ENCODE measurements around the gene TNFSF13. TPM values are rescaled to one million over a fixed set of nuclear protein-coding genes. Genes with fewer than 3 reads are reported as not detected.
A peak's percentile ranks its signal among the peaks of the same experiment; 100 is the strongest.
"Not testable (repeated sequence)": the region's sequence is repeated elsewhere in the genome, so short reads cannot be mapped to it uniquely, and the experiment has no call there.

Gene TNFSF13
- total RNA-seq, 1 donor from 2014 or later, result 0.11 TPM

DNA sequence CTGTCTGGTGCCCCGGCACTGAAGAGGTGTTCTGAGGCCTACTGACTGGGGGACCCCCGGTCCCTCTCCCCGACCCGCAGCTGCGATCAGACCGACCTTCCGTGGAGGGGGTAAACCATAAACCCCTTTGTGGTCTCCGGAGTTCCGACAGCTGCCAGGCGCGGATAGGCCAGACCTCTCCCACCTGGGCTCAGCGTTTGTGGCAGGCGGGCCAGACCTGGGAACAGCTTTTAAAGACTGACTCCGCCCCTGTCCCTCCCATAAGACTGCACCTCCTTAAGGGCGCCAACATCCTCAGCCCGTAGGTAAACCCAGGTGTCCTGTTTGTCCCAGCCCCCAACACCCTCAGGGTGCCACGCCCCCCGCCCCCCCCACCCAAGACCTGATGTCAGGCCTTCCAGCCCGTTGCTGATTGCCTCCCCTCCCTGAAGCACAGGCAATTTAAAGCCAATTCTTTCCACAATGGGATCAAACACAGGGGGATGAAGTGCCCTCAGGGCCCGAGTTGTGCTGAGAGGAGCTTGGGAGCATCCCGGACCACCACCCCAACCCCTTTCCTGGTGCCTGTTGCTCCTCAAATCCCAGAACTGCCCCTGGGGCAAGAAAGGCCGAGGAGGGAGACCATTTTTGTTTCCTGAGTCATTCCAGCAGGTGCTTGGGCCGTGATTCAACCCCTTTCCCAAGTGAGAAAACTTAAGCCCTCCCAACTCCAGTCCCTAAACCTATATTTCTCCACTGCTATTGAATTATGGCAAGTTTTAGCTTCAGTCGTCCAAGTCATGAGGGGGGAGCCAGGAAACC, 31.5 kb downstream of the TNFSF13 start, which contains the start of gene SOX15:
Gene SOX15, minus strand, starts transcription at position 204 of the 801 bp plus-strand sequence. CDS start 418 bp downstream, outside the sequence.
- DNase-seq (ENCODE audit: low read depth), result peak; percentile 67

- peak; percentile 81 for DNase-seq (ENCODE audit: low read depth)
Measured at GRCh38 chr17:7590743-7591142, 32.2 kb downstream of the TNFSF13 start.

- no peak for DNase-seq (ENCODE audit: low read depth)
Measured at GRCh38 chr17:7591596-7591995, 33.0 kb downstream of the TNFSF13 start.

GRCh38 chr17:7592422-7593021, 34.0 kb downstream of the TNFSF13 start:
- DNase-seq (ENCODE audit: low read depth), result no peak

GRCh38 chr17:7593296-7593695, 34.7 kb downstream of the TNFSF13 start:
- DNase-seq (ENCODE audit: low read depth), result no peak

DNA sequence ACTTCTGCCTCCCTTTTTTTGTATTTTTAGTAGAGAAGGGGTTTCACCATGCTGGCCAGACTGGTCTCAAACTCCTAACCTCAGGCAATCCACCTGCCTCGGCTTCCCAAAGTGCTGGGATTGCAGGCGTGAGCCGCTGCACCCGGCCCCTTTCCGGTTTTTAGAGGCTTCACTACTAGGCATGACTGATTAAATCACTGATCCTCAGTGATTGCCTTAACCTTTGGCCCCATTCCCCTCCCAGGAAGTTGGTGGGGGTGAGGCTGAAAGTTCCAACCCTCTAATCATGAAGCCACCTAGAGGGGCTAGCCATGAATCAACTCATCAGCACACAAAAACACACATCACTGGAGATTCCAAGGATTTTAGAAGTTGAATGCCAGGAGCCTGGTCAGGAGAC, 39.0 kb downstream of the TNFSF13 start:
- not testable (repeated sequence) for DNase-seq (ENCODE audit: low read depth)

- peak; percentile 51 for DNase-seq (ENCODE audit: low read depth)
Measured at GRCh38 chr17:7606280-7606679, 47.7 kb downstream of the TNFSF13 start.

- no peak for DNase-seq (ENCODE audit: low read depth)
Measured at GRCh38 chr17:7610641-7611040, 52.1 kb downstream of the TNFSF13 start.

Other genes with a start within 250 kb of the TNFSF13 start
- 92.2 and 95.8 TPM in 2 replicates for gene GPS2, start 243.4 kb upstream of the TNFSF13 start, total RNA-seq
- gene NEURL4, start 229.4 kb upstream of the TNFSF13 start, total RNA-seq, result 19.5 and 22.3 TPM in 2 replicates
- gene ACAP1, start 222.2 kb upstream of the TNFSF13 start, total RNA-seq, result not detected in 2 replicates
- 10.0 and 10.1 TPM in 2 replicates for gene KCTD11, start 206.6 kb upstream of the TNFSF13 start, total RNA-seq
- gene TMEM95, start 203.6 kb upstream of the TNFSF13 start, total RNA-seq, result not detected in 2 replicates
- not detected in 2 replicates for gene TNK1, start 177.7 kb upstream of the TNFSF13 start, total RNA-seq
- gene PLSCR3, start 164.2 kb upstream of the TNFSF13 start, total RNA-seq, result 15.1 and 22.3 TPM in 2 replicates
- 69.6 and 76.5 TPM in 2 replicates for gene TMEM256, start 154.7 kb upstream of the TNFSF13 start, total RNA-seq
- gene NLGN2, start 150.9 kb upstream of the TNFSF13 start, total RNA-seq, result 5.7 and 7.2 TPM in 2 replicates
- not detected in 2 replicates for gene SPEM1, start 138.4 kb upstream of the TNFSF13 start, total RNA-seq
- not detected in 2 replicates for gene SPEM2, start 133.1 kb upstream of the TNFSF13 start, total RNA-seq
- gene SPEM3, start 129.9 kb upstream of the TNFSF13 start, total RNA-seq, result not detected in 2 replicates
- gene TMEM102, start 123.3 kb upstream of the TNFSF13 start, total RNA-seq, result 0.13 and 0.21 TPM in 2 replicates
- gene FGF11, start 119.2 kb upstream of the TNFSF13 start, total RNA-seq, result 41.7 and 89.9 TPM in 2 replicates
- gene CHRNB1, start 113.7 kb upstream of the TNFSF13 start, total RNA-seq, result 213 and 222 TPM in 2 replicates
- gene ZBTB4, start 79.1 kb upstream of the TNFSF13 start, total RNA-seq, result 32.8 and 38.0 TPM in 2 replicates
- gene SLC35G6, start 77.3 kb upstream of the TNFSF13 start, total RNA-seq, result not detected in 2 replicates
- gene POLR2A, start 74.4 kb upstream of the TNFSF13 start, total RNA-seq, result 41.2 and 47.1 TPM in 2 replicates
- 7.4 and 8.6 TPM in 2 replicates for gene TNFSF12, start 9.7 kb upstream of the TNFSF13 start, total RNA-seq
- 93.6 and 114 TPM in 2 replicates for gene SENP3, start 3.2 kb downstream of the TNFSF13 start, total RNA-seq
- gene CD68, start 20.9 kb downstream of the TNFSF13 start, total RNA-seq, result 7.6 and 9.1 TPM in 2 replicates
- 185 and 199 TPM in 2 replicates for gene MPDU1, start 25.1 kb downstream of the TNFSF13 start, total RNA-seq
- gene SOX15, start 31.3 kb downstream of the TNFSF13 start, total RNA-seq, result 4.0 and 10.9 TPM in 2 replicates
- gene FXR2, start 56.1 kb downstream of the TNFSF13 start, total RNA-seq, result 85.2 and 85.6 TPM in 2 replicates
- 69.2 and 73.1 TPM in 2 replicates for gene SAT2, start 69.1 kb downstream of the TNFSF13 start, total RNA-seq
- gene SHBG, start 71.4 kb downstream of the TNFSF13 start, total RNA-seq, result 0.43 and 1.4 TPM in 2 replicates
- gene ATP1B2, start 92.2 kb downstream of the TNFSF13 start, total RNA-seq, result not detected in 2 replicates
- gene TP53, start 128.7 kb downstream of the TNFSF13 start, total RNA-seq, result 22.0 and 27.6 TPM in 2 replicates
- gene WRAP53, start 129.7 kb downstream of the TNFSF13 start, total RNA-seq, result 4.4 and 4.5 TPM in 2 replicates
- gene EFNB3, start 146.5 kb downstream of the TNFSF13 start, total RNA-seq, result 0.78 and 1.5 TPM in 2 replicates
- 0.11 TPM in 1 of 2 replicates, not detected in the other for gene DNAH2, start 159.0 kb downstream of the TNFSF13 start, total RNA-seq